ENCODE data around the gene EVI5L.

DNA sequence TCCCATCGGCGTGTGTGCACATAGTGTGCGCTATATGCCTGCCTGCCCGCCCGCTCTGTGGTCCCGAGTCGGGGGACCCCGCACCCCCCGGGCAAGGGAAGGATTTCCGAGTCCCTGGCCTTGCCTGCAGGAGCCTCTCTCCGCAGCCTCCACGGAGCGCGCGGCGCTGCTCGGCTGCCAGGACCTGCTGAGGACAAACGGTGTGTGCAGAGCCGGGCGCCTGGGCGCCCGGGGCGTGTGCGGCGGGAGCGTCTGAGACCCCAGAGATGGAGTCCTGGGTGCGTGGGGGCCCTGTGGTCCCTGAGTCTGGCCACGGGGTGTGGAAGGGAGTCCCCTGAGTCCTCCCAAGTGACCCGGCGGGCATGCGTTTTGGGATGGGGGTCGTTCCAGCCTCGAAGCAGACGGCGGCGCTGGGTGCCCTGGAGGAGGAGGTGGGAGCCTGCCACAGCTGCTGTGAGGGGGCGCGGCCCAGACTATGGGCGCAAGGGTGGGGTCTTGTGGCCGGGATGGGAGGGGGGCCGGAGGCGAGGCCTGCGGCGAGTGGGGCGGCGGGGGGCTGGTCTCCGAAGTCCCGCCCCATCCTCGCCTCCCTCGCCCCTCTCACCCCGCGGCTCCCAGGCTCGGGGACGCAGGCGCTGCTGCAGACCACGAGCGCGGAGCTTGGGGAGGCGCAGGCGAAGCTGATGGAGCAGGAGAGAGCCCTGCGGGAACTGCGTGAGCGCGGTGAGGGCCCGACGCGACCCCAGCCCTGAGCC lies 41.7 kb upstream of the EVI5L start:
- TF ChIP-seq, protein P1, sequence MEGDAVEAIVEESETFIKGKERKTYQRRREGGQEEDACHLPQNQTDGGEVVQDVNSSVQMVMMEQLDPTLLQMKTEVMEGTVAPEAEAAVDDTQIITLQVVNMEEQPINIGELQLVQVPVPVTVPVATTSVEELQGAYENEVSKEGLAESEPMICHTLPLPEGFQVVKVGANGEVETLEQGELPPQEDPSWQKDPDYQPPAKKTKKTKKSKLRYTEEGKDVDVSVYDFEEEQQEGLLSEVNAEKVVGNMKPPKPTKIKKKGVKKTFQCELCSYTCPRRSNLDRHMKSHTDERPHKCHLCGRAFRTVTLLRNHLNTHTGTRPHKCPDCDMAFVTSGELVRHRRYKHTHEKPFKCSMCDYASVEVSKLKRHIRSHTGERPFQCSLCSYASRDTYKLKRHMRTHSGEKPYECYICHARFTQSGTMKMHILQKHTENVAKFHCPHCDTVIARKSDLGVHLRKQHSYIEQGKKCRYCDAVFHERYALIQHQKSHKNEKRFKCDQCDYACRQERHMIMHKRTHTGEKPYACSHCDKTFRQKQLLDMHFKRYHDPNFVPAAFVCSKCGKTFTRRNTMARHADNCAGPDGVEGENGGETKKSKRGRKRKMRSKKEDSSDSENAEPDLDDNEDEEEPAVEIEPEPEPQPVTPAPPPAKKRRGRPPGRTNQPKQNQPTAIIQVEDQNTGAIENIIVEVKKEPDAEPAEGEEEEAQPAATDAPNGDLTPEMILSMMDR (IDR thresholded peaks at IDR 0.05), result no peak
- TF ChIP-seq POLR2A (IDR thresholded peaks at IDR 0.05), result no peak
